ENCODE data around the gene CASP5. TPM values are rescaled to one million over a fixed set of nuclear protein-coding genes. Genes with fewer than 3 reads are reported as not detected.

CASP5 gene
- polyA plus RNA-seq, 2 of the 4 experiments (the other 2 are of a cell fraction): not detected

DNA sequence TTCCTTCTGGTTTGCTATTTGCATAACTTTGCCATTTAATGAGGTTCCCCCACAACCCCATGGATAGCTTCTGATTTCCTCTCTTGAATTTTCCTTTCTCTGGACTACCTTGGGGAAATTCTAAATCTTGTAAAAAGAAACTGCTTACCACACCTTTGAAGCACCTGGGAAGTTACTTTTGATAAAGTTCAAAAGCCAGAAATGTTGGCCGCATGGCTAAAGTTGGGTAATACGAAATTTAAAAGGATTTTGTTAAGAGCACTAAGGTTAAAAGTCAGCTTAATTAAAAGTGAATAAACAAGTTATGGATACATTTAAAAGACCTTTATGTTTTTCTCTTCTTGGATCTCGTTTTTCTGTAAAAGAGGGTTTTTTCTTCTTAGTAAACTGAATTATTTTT, 60.1 kb downstream of the CASP5 start:
- Histone ChIP-seq H3K9me3 (no peaks in the 10 kb centered on the region), H3K4me1 (no peaks in the 10 kb centered on the region), H3K4me3 (no peak overlapping the region), H3K27ac (no peak overlapping the region), H3K4me2 (no peak overlapping the region)
- DNase-seq (ENCODE audit: low read depth in 1 of 2, low spot score in 1 of 2): no peak
- FAIRE-seq: no peak
- ChIA-PET CTCF (interaction anchor here (2.3 kb wide), 1 partner anchor 16 kb away, joined by 7 read pairs; no protein-coding TSS in a partner anchor), POLR2A (no interaction called here)
- no peak for ATAC-seq
- TF ChIP-seq, protein P1, sequence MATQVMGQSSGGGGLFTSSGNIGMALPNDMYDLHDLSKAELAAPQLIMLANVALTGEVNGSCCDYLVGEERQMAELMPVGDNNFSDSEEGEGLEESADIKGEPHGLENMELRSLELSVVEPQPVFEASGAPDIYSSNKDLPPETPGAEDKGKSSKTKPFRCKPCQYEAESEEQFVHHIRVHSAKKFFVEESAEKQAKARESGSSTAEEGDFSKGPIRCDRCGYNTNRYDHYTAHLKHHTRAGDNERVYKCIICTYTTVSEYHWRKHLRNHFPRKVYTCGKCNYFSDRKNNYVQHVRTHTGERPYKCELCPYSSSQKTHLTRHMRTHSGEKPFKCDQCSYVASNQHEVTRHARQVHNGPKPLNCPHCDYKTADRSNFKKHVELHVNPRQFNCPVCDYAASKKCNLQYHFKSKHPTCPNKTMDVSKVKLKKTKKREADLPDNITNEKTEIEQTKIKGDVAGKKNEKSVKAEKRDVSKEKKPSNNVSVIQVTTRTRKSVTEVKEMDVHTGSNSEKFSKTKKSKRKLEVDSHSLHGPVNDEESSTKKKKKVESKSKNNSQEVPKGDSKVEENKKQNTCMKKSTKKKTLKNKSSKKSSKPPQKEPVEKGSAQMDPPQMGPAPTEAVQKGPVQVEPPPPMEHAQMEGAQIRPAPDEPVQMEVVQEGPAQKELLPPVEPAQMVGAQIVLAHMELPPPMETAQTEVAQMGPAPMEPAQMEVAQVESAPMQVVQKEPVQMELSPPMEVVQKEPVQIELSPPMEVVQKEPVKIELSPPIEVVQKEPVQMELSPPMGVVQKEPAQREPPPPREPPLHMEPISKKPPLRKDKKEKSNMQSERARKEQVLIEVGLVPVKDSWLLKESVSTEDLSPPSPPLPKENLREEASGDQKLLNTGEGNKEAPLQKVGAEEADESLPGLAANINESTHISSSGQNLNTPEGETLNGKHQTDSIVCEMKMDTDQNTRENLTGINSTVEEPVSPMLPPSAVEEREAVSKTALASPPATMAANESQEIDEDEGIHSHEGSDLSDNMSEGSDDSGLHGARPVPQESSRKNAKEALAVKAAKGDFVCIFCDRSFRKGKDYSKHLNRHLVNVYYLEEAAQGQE (IDR thresholded peaks at IDR 0.05): no peak
- no peak for TF ChIP-seq TP53 (CRISPR knock-in tag; IDR thresholded peaks at IDR 0.05)
- TF ChIP-seq EHMT2 (IDR thresholded peaks at IDR 0.05; ENCODE audit: low read depth): no peak
- no peak for TF ChIP-seq POLR2A (IDR thresholded peaks at IDR 0.05; ENCODE audit: low read length)
- TF ChIP-seq SREBF2 (IDR thresholded peaks at IDR 0.05): no peak
- no peak for TF ChIP-seq MAFK (IDR thresholded peaks at IDR 0.05; ENCODE audit: partially characterized antibody)
- TF ChIP-seq RFX5 (IDR thresholded peaks at IDR 0.05): no peak
- TF ChIP-seq ZC3H11A (IDR thresholded peaks at IDR 0.05): no peak
- TF ChIP-seq, protein P2, sequence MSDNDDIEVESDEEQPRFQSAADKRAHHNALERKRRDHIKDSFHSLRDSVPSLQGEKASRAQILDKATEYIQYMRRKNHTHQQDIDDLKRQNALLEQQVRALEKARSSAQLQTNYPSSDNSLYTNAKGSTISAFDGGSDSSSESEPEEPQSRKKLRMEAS (IDR thresholded peaks at IDR 0.05): no peak
- TF ChIP-seq GATA3 (IDR thresholded peaks at IDR 0.05; ENCODE audit: borderline replicate concordance): no peak
- TF ChIP-seq CBX8 (IDR thresholded peaks at IDR 0.05): no peak
- TF ChIP-seq MYC (IDR thresholded peaks at IDR 0.05; ENCODE audit: borderline replicate concordance, low read length): no peak
- TF ChIP-seq EP300 (IDR thresholded peaks at IDR 0.05): no peak
- TF ChIP-seq KDM1A (IDR thresholded peaks at IDR 0.05; ENCODE audit: low read depth): no peak
- TF ChIP-seq FOSL2 (IDR thresholded peaks at IDR 0.05): no peak
- TF ChIP-seq FOSL2 (CRISPR knock-in tag; IDR thresholded peaks at IDR 0.05): no peak
- 38% methylated on average over 3 of the region's 3 CpGs for WGBS (ENCODE audit: missing lambda C conversion rate)

GRCh38 chr11:104957280-104957679, 65.7 kb downstream of the CASP5 start:
- TF ChIP-seq NFE2L2 (conservative IDR thresholded peaks at IDR 0.05; ENCODE audit: low read length): no peak
- TF ChIP-seq CHD4 (IDR thresholded peaks at IDR 0.05; ENCODE audit: borderline replicate concordance): no peak
- TF ChIP-seq RAD21 (conservative IDR thresholded peaks at IDR 0.05 in 1 of 2, IDR thresholded peaks at IDR 0.05 in 1 of 2): no peak
- TF ChIP-seq SREBF2 (IDR thresholded peaks at IDR 0.05): no peak
- TF ChIP-seq, protein P1 (IDR thresholded peaks at IDR 0.05): no peak
- TF ChIP-seq, protein P3, sequence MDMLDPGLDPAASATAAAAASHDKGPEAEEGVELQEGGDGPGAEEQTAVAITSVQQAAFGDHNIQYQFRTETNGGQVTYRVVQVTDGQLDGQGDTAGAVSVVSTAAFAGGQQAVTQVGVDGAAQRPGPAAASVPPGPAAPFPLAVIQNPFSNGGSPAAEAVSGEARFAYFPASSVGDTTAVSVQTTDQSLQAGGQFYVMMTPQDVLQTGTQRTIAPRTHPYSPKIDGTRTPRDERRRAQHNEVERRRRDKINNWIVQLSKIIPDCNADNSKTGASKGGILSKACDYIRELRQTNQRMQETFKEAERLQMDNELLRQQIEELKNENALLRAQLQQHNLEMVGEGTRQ (IDR thresholded peaks at IDR 0.05): no peak
- Histone ChIP-seq H3K4me3 (no peak overlapping the region), H3K9me3 (no peaks in the 10 kb centered on the region), H3K27ac (no peak overlapping the region), H3K4me1 (no peaks in the 10 kb centered on the region), H3K4me2 (no peak overlapping the region)
- no peak for ATAC-seq
- CTCF ChIA-PET: no interaction called here
- 48% methylated on average over 3 of the region's 3 CpGs for WGBS (ENCODE audit: missing lambda C conversion rate)
- no peak for DNase-seq (ENCODE audit: low read depth in 1 of 2, low spot score in 1 of 2)
- no peak for FAIRE-seq
- POLR2A ChIA-PET: no interaction called here

Measured in A549 (cell line).